SU-DHL-6 (cell line): Measurements from ENCODE around the gene PYGB.

Experiments used
- H2AFZ ChIP-seq: fragments of 200-600 bp; sonication (generic); 2 replicates; pipeline ENCODE4 v1.6.1; 2014; ENCODE audit warnings: low read depth, mild to moderate bottlenecking, moderate library complexity, mixed read lengths, antibody characterized with exemption, low read length; ENCODE audit not compliant: severe bottlenecking
- H3F3A ChIP-seq: fragments of 200-600 bp; shearing (Covaris generic); 2 replicates; pipeline ENCODE4 v1.6.0; 2016; ENCODE audit warnings: antibody characterized with exemption, mild to moderate bottlenecking; ENCODE audit not compliant: insufficient read depth
- H3K27ac ChIP-seq: fragments of 200-600 bp; sonication (generic); 2 replicates; pipeline ENCODE4 v1.5.1; 2016; ENCODE audit warnings: low read depth, mild to moderate bottlenecking, low read length, moderate library complexity, mixed read lengths
- H3K27me3 ChIP-seq: fragments of 200-600 bp; sonication (generic), shearing (Covaris generic); 2 replicates; pipeline ENCODE4 v1.6.0; 2014; ENCODE audit warnings: mild to moderate bottlenecking, low read length
- H3K36me3 ChIP-seq: fragments of 200-600 bp; sonication (generic); 2 replicates; pipeline ENCODE4 v1.6.1; 2014; ENCODE audit warnings: mild to moderate bottlenecking, low read length, mixed read lengths
- H3K4me2 ChIP-seq: fragments of 300-600, 200-600 bp; shearing (Covaris generic), sonication (generic); 2 replicates; pipeline ENCODE4 v1.6.0; 2014; ENCODE audit warnings: low read length, low read depth, mild to moderate bottlenecking; ENCODE audit not compliant: poor library complexity, severe bottlenecking
- H3K4me3 ChIP-seq: fragments of 200-600 bp; sonication (generic); 2 replicates; pipeline ENCODE4 v1.5.1; 2014; ENCODE audit warnings: antibody characterized with exemption, low read length, mild to moderate bottlenecking, mixed read lengths; ENCODE audit not compliant: insufficient read depth, poor library complexity, severe bottlenecking
- H3K79me2 ChIP-seq: fragments of 200-600 bp; sonication (generic); 2 replicates; pipeline ENCODE4 v1.6.1; 2014; ENCODE audit warnings: mild to moderate bottlenecking, low read length, moderate library complexity; ENCODE audit not compliant: insufficient read depth
- H3K9ac ChIP-seq: fragments of 200-600 bp; sonication (generic); 2 replicates; pipeline ENCODE4 v1.7.0; 2014; ENCODE audit warnings: mild to moderate bottlenecking, low read length
- H3K9me2 ChIP-seq: fragments of 200-600 bp; sonication (generic); replicated peaks from 2 replicates; pipeline ENCODE4 v1.6.1; 2014; ENCODE audit warnings: low read length; ENCODE audit not compliant: insufficient read depth
- H3K9me3 ChIP-seq: fragments of 200-600 bp; sonication (generic); 2 replicates; pipeline ENCODE4 v1.6.1; 2014; ENCODE audit warnings: low read length, mixed read lengths; ENCODE audit not compliant: insufficient read depth
- H4K20me1 ChIP-seq: fragments of 200-600 bp; sonication (generic); 2 replicates; pipeline ENCODE4 v1.6.1; 2014; ENCODE audit warnings: low read depth, mild to moderate bottlenecking, antibody characterized with exemption, low read length, moderate library complexity, mixed read lengths
- CTCF ChIP-seq: fragments of 200-600 bp; sonication (generic); IDR thresholded peaks from one replicate; pipeline ENCODE4 v1.5.1; 2017; ENCODE audit warnings: antibody characterized with exemption, mild to moderate bottlenecking, low read length, moderate library complexity; ENCODE audit not compliant: insufficient read depth, poor library complexity, severe bottlenecking
- EZH2phosphoT487 ChIP-seq: fragments of 200-600 bp; sonication (generic), shearing (Covaris generic); conservative IDR thresholded peaks from 2 replicates; pipeline ENCODE4 v1.6.1; 2018; ENCODE audit warnings: mild to moderate bottlenecking, antibody characterized with exemption, low read length, moderate library complexity, mixed read lengths

PYGB gene

GRCh38 chr20:25320035-25320800 lies 72.3 kb downstream of the PYGB start:
- no peak overlapping the region for H3K27ac ChIP-seq
- H3K9me3 ChIP-seq: no peaks in the 10 kb centered on the region
- no peaks in the 10 kb centered on the region for H3K79me2 ChIP-seq
- H3K4me2 ChIP-seq: no peak overlapping the region
- H3K9me2 ChIP-seq: no peaks in the 10 kb centered on the region
- H3F3A ChIP-seq: peaks cover 9% of the 10 kb centered on the region; the same call in 1 of the 2 replicates
- no peak overlapping the region for H3K4me3 ChIP-seq
- H3K36me3 ChIP-seq: no peaks in the 10 kb centered on the region
- no peak overlapping the region for H2AFZ ChIP-seq
- no peaks in the 10 kb centered on the region for H3K27me3 ChIP-seq
- H3K9ac ChIP-seq: no peak overlapping the region
- TF ChIP-seq CTCF (no peak), EZH2phosphoT487 (no peak)
- no peaks in the 10 kb centered on the region for H4K20me1 ChIP-seq

GRCh38 chr20:25321262-25321831 lies 73.5 kb downstream of the PYGB start:
- TF ChIP-seq CTCF (no peak), EZH2phosphoT487 (no peak)
- H3K27ac ChIP-seq: no peak overlapping the region
- H3F3A ChIP-seq: peaks cover 9% of the 10 kb centered on the region; the same call in 1 of the 2 replicates
- H3K9me2 ChIP-seq: no peaks in the 10 kb centered on the region
- H3K79me2 ChIP-seq: no peaks in the 10 kb centered on the region
- no peaks in the 10 kb centered on the region for H3K9me3 ChIP-seq
- H4K20me1 ChIP-seq: no peaks in the 10 kb centered on the region
- H2AFZ ChIP-seq: no peak overlapping the region
- no peak overlapping the region for H3K4me3 ChIP-seq
- H3K9ac ChIP-seq: no peak overlapping the region
- H3K27me3 ChIP-seq: no peaks in the 10 kb centered on the region
- no peaks in the 10 kb centered on the region for H3K36me3 ChIP-seq
- H3K4me2 ChIP-seq: no peak overlapping the region

- TF ChIP-seq CTCF (no peak), EZH2phosphoT487 (no peak)
- Histone ChIP-seq H3K9me2 (no peaks in the 10 kb centered on the region), H3K9ac (no peak overlapping the region), H3K9me3 (no peaks in the 10 kb centered on the region), H3K79me2 (no peaks in the 10 kb centered on the region), H3K36me3 (no peaks in the 10 kb centered on the region), H3F3A (peaks cover 9% of the 10 kb centered on the region; the same call in 1 of the 2 replicates), H3K4me3 (no peak overlapping the region), H2AFZ (no peak overlapping the region), H4K20me1 (no peaks in the 10 kb centered on the region), H3K4me2 (no peak overlapping the region), H3K27ac (no peak overlapping the region), H3K27me3 (no peaks in the 10 kb centered on the region)
These were observed 74.1 kb downstream of the PYGB start for GRCh38 chr20:25321991-25322390.
